ENCODE results near the gene BUB1.

GRCh38 chr2:110674620-110675555, 3.0 kb downstream of the BUB1 start:
- no peak for TF ChIP-seq EZH2phosphoT487 (IDR thresholded peaks at IDR 0.05; ENCODE audit: insufficient read depth, low read depth)
- no peak for TF ChIP-seq EZH2 (IDR thresholded peaks at IDR 0.05; ENCODE audit: insufficient read depth, poor library complexity, severe bottlenecking)

Data from GM23248 (cell line).